WTC11 (cell line): ENCODE measurements around the gene CHRNA4. TPM values are rescaled to one million over a fixed set of nuclear protein-coding genes. Genes with fewer than 3 reads are reported as not detected.

Experiments used
- ATAC-seq: fragments of 200-7000 bp; cut with Tn5 transposase; 2 replicates; pipeline ENCODE4 v1.10.0; 2021; ENCODE audit warnings: mild to moderate bottlenecking, moderate library complexity
- CTCF ChIA-PET: fragments of 300-600 bp; sonication (Branson Sonifier 250); formaldehyde crosslinking; loops from one replicate; lab custom pipeline; 2021; ENCODE audit warnings: antibody characterized with exemption; lab: Charles Lee
- POLR2A ChIA-PET: fragments of 350-600 bp; sonication (Branson Sonifier 250); formaldehyde crosslinking; loops from one replicate; lab custom pipeline; 2021; ENCODE audit warnings: antibody characterized with exemption; lab: Charles Lee
- DNase-seq: peaks from one replicate; pipeline ENCODE4 v3.0.0; 2021; ENCODE audit warnings: low spot score
- H3K27ac Mint-ChIP-seq: 2 replicates; pipeline ENCODE4 v1.8.0; 2021; ENCODE audit warnings: mixed read lengths
- H3K27me3 Mint-ChIP-seq: 2 replicates; pipeline ENCODE4 v1.8.0; 2021; ENCODE audit warnings: low read depth, mild to moderate bottlenecking, moderate library complexity, mixed read lengths
- H3K36me3 Mint-ChIP-seq: 2 replicates; pipeline ENCODE4 v1.8.0; 2021; ENCODE audit warnings: mixed read lengths
- H3K4me1 Mint-ChIP-seq: 2 replicates; pipeline ENCODE4 v1.8.0; 2022; ENCODE audit warnings: mixed read lengths
- H3K4me3 Mint-ChIP-seq: 2 replicates; pipeline ENCODE4 v1.8.0; 2021; ENCODE audit warnings: mild to moderate bottlenecking, moderate library complexity, mixed read lengths
- H3K9me3 Mint-ChIP-seq: 2 replicates; pipeline ENCODE4 v1.8.0; 2021; ENCODE audit warnings: mixed read lengths
- ATF1 ChIP-seq: sonication (generic); formaldehyde crosslinking; IDR thresholded peaks from 2 replicates; pipeline ENCODE4 v1.8.1; 2023; ENCODE audit warnings: mild to moderate bottlenecking, moderate library complexity, missing genetic modification reagents
- CBFB ChIP-seq: sonication (generic); formaldehyde crosslinking; IDR thresholded peaks from 2 replicates; pipeline ENCODE4 v1.8.1; 2022; ENCODE audit warnings: mild to moderate bottlenecking, low read depth, missing genetic modification reagents
- EMX1 ChIP-seq: fragments of 250-450 bp; sonication (Bioruptor Pico); IDR thresholded peaks from 2 replicates; pipeline ENCODE4 v1.8.0; 2021; ENCODE audit warnings: mild to moderate bottlenecking
- JUN ChIP-seq: sonication (generic); formaldehyde crosslinking; IDR thresholded peaks from 2 replicates; pipeline ENCODE4 v1.8.0; 2023; ENCODE audit warnings: mild to moderate bottlenecking, missing genetic modification reagents
- RORB ChIP-seq: fragments of 250-450 bp; sonication (Bioruptor Pico); IDR thresholded peaks from 2 replicates; pipeline ENCODE4 v1.9.0; 2021; ENCODE audit warnings: mild to moderate bottlenecking
- SOX15 ChIP-seq: fragments of 250-450 bp; sonication (Bioruptor Pico); IDR thresholded peaks from 2 replicates; pipeline ENCODE4 v1.9.0; 2021; ENCODE audit warnings: mild to moderate bottlenecking
- SP1 ChIP-seq: sonication (generic); formaldehyde crosslinking; conservative IDR thresholded peaks from 2 replicates; pipeline ENCODE4 v1.8.1; 2022; ENCODE audit warnings: missing genetic modification reagents
- TEAD1 ChIP-seq: sonication (generic); formaldehyde crosslinking; IDR thresholded peaks from 2 replicates; pipeline ENCODE4 v1.8.0; 2022; ENCODE audit warnings: mild to moderate bottlenecking, missing genetic modification reagents
- TP53 ChIP-seq: sonication (generic); formaldehyde crosslinking; IDR thresholded peaks from 2 replicates; pipeline ENCODE4 v1.8.1; 2023; ENCODE audit warnings: mild to moderate bottlenecking, missing genetic modification reagents
- ZNF121 ChIP-seq: sonication (generic); formaldehyde crosslinking; IDR thresholded peaks from 2 replicates; pipeline ENCODE4 v1.8.0; 2023; ENCODE audit warnings: missing genetic modification reagents
- ZNF416 ChIP-seq: fragments of 250-450 bp; sonication (Bioruptor Pico); IDR thresholded peaks from 2 replicates; pipeline ENCODE4 v1.9.0; 2021; ENCODE audit warnings: mild to moderate bottlenecking, inconsistent platforms
- total RNA-seq: library from RNA; stranded (reverse); gene quantifications from 3 replicates; pipeline ENCODE4 v1.2.3, GENCODE V29; 2021
- TF ChIP-seq, protein P1 (sequence below): sonication (generic); formaldehyde crosslinking; IDR thresholded peaks from 2 replicates; pipeline ENCODE4 v1.8.1; 2023; ENCODE audit warnings: mild to moderate bottlenecking, missing genetic modification reagents
- TF ChIP-seq, protein P2 (sequence below): sonication (generic); formaldehyde crosslinking; IDR thresholded peaks from 2 replicates; pipeline ENCODE4 v1.8.0; 2023; ENCODE audit warnings: missing genetic modification reagents, mild to moderate bottlenecking, borderline replicate concordance
- TF ChIP-seq, protein P3 (sequence below): sonication (generic); formaldehyde crosslinking; IDR thresholded peaks from 2 replicates; pipeline ENCODE4 v1.8.0; 2022; ENCODE audit warnings: missing genetic modification reagents
- TF ChIP-seq, protein P4 (sequence below): sonication (generic); formaldehyde crosslinking; IDR thresholded peaks from 2 replicates; pipeline ENCODE4 v1.8.1; 2022; ENCODE audit warnings: low read depth, missing genetic modification reagents, borderline replicate concordance

Gene CHRNA4
- total RNA-seq, 1 experiment from 2014 or later = 2.5 TPM

DNA sequence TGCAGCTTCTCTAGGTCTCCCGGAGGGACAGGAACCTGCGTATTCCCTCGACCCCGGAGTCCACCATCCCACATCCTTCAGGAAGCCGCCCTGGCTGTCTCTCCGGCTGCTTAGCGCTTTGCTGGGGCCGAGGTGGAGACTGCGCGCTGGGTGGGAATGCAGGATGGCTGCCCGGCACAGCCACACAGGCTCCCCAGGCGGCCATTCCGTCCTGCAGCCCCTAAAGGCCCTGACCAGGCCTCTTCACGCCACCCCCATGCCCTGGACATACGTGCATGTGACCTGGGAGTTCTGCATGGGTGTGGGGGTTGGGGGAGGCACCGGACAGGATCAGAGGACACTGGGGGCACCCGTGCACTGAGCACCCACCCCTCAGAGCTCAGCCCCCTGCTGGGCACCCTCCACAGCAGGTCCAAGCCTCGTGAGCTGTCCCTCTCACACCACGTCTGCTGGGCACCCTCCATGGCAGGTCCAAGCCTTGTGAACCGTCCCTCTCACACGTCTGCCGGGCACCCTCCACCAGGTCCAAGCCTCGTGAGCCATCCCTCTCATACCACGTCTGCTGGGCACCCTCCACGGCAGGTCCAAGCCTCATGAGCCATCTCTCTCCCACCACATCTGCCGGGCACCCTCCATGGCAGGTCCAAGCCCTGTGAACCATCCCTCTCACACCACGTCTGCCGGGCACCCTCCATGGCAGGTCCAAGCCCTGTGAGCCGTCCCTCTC is 40.4 kb upstream of the CHRNA4 start:
- Mint-ChIP-seq H3K9me3 (no peaks in the 10 kb centered on the region), H3K27ac (peak overlapping the region; percentile 31), H3K27me3 (no peaks in the 10 kb centered on the region), H3K4me1 (peaks cover 11% of the 10 kb centered on the region), H3K4me3 (no peak overlapping the region), H3K36me3 (no peaks in the 10 kb centered on the region)
- DNase-seq = no peak
- no peak for TF ChIP-seq JUN (CRISPR knock-in tag)
- TF ChIP-seq ATF1 (CRISPR knock-in tag) = no peak
- TF ChIP-seq SOX15 (CRISPR knock-in tag) = no peak
- TF ChIP-seq SP1 = no peak
- no peak for TF ChIP-seq TP53
- TF ChIP-seq, protein P1, sequence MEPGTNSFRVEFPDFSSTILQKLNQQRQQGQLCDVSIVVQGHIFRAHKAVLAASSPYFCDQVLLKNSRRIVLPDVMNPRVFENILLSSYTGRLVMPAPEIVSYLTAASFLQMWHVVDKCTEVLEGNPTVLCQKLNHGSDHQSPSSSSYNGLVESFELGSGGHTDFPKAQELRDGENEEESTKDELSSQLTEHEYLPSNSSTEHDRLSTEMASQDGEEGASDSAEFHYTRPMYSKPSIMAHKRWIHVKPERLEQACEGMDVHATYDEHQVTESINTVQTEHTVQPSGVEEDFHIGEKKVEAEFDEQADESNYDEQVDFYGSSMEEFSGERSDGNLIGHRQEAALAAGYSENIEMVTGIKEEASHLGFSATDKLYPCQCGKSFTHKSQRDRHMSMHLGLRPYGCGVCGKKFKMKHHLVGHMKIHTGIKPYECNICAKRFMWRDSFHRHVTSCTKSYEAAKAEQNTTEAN = no peak
- TF ChIP-seq, protein P2, sequence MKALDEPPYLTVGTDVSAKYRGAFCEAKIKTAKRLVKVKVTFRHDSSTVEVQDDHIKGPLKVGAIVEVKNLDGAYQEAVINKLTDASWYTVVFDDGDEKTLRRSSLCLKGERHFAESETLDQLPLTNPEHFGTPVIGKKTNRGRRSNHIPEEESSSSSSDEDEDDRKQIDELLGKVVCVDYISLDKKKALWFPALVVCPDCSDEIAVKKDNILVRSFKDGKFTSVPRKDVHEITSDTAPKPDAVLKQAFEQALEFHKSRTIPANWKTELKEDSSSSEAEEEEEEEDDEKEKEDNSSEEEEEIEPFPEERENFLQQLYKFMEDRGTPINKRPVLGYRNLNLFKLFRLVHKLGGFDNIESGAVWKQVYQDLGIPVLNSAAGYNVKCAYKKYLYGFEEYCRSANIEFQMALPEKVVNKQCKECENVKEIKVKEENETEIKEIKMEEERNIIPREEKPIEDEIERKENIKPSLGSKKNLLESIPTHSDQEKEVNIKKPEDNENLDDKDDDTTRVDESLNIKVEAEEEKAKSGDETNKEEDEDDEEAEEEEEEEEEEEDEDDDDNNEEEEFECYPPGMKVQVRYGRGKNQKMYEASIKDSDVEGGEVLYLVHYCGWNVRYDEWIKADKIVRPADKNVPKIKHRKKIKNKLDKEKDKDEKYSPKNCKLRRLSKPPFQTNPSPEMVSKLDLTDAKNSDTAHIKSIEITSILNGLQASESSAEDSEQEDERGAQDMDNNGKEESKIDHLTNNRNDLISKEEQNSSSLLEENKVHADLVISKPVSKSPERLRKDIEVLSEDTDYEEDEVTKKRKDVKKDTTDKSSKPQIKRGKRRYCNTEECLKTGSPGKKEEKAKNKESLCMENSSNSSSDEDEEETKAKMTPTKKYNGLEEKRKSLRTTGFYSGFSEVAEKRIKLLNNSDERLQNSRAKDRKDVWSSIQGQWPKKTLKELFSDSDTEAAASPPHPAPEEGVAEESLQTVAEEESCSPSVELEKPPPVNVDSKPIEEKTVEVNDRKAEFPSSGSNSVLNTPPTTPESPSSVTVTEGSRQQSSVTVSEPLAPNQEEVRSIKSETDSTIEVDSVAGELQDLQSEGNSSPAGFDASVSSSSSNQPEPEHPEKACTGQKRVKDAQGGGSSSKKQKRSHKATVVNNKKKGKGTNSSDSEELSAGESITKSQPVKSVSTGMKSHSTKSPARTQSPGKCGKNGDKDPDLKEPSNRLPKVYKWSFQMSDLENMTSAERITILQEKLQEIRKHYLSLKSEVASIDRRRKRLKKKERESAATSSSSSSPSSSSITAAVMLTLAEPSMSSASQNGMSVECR (CRISPR knock-in tag) = no peak
- TF ChIP-seq CBFB = no peak
- TF ChIP-seq RORB = no peak
- no peak for TF ChIP-seq ZNF121
- TF ChIP-seq ZNF416 (CRISPR knock-in tag) = no peak
- TF ChIP-seq TEAD1 = no peak
- TF ChIP-seq, protein P3, sequence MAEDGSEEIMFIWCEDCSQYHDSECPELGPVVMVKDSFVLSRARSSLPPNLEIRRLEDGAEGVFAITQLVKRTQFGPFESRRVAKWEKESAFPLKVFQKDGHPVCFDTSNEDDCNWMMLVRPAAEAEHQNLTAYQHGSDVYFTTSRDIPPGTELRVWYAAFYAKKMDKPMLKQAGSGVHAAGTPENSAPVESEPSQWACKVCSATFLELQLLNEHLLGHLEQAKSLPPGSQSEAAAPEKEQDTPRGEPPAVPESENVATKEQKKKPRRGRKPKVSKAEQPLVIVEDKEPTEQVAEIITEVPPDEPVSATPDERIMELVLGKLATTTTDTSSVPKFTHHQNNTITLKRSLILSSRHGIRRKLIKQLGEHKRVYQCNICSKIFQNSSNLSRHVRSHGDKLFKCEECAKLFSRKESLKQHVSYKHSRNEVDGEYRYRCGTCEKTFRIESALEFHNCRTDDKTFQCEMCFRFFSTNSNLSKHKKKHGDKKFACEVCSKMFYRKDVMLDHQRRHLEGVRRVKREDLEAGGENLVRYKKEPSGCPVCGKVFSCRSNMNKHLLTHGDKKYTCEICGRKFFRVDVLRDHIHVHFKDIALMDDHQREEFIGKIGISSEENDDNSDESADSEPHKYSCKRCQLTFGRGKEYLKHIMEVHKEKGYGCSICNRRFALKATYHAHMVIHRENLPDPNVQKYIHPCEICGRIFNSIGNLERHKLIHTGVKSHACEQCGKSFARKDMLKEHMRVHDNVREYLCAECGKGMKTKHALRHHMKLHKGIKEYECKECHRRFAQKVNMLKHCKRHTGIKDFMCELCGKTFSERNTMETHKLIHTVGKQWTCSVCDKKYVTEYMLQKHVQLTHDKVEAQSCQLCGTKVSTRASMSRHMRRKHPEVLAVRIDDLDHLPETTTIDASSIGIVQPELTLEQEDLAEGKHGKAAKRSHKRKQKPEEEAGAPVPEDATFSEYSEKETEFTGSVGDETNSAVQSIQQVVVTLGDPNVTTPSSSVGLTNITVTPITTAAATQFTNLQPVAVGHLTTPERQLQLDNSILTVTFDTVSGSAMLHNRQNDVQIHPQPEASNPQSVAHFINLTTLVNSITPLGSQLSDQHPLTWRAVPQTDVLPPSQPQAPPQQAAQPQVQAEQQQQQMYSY (CRISPR knock-in tag) = no peak
- TF ChIP-seq, protein P4, sequence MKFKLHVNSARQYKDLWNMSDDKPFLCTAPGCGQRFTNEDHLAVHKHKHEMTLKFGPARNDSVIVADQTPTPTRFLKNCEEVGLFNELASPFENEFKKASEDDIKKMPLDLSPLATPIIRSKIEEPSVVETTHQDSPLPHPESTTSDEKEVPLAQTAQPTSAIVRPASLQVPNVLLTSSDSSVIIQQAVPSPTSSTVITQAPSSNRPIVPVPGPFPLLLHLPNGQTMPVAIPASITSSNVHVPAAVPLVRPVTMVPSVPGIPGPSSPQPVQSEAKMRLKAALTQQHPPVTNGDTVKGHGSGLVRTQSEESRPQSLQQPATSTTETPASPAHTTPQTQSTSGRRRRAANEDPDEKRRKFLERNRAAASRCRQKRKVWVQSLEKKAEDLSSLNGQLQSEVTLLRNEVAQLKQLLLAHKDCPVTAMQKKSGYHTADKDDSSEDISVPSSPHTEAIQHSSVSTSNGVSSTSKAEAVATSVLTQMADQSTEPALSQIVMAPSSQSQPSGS (CRISPR knock-in tag) = no peak
- no peak for TF ChIP-seq EMX1 (CRISPR knock-in tag)
- ChIA-PET CTCF (interaction anchor here (0.7 to 1.1 kb wide), 3 partner anchors 20 to 92 kb away, joined by 3 to 7 read pairs (median 3); no protein-coding TSS in a partner anchor), POLR2A (no interaction called here)
- no peak for ATAC-seq
